ENCODE results near the gene DDX47. TPM values are rescaled to one million over a fixed set of nuclear protein-coding genes. Genes with fewer than 3 reads are reported as not detected.

Gene DDX47
- total RNA-seq, 3 donors from 2014 or later (not counting 1 experiment from before 2014, with no cell fraction given), result 98.9 to 120 (median 114) TPM

- intact Hi-C loops (cut with micrococcal nuclease), result no loop called here
- Mint-ChIP-seq H3K36me3 (peaks cover 4% of the 10 kb centered on the region), H3K27me3 (ENCODE audit: low read depth in 2 of 2) (no peaks in the 10 kb centered on the region), H3K9me3 (peaks cover 1 to 2% of the 10 kb centered on the region in 2 donors), H3K27ac (no peak overlapping the region), H3K4me1 (no peaks in the 10 kb centered on the region), H3K4me3 (no peak overlapping the region)
- 76% methylated on average over 3 of the region's 3 CpGs for WGBS (ENCODE audit: insufficient coverage)
- Histone ChIP-seq H3K27me3 (ENCODE audit: control insufficient read depth, insufficient read depth, low read length) (no peaks in the 10 kb centered on the region), H3K4me3 (ENCODE audit: low read length) (no peak overlapping the region), H3K27ac (ENCODE audit: low read length) (no peak overlapping the region), H3K36me3 (ENCODE audit: control insufficient read depth, insufficient read depth, low read length) (no peaks in the 10 kb centered on the region), H3K4me1 (ENCODE audit: control insufficient read depth, insufficient read depth, low read length) (no peaks in the 10 kb centered on the region), H3K9me3 (ENCODE audit: control insufficient read depth, insufficient read depth, low read length) (peaks cover 4% of the 10 kb centered on the region)
- ATAC-seq (no peak), DNase-seq (no peak)
- TF ChIP-seq, protein P1, sequence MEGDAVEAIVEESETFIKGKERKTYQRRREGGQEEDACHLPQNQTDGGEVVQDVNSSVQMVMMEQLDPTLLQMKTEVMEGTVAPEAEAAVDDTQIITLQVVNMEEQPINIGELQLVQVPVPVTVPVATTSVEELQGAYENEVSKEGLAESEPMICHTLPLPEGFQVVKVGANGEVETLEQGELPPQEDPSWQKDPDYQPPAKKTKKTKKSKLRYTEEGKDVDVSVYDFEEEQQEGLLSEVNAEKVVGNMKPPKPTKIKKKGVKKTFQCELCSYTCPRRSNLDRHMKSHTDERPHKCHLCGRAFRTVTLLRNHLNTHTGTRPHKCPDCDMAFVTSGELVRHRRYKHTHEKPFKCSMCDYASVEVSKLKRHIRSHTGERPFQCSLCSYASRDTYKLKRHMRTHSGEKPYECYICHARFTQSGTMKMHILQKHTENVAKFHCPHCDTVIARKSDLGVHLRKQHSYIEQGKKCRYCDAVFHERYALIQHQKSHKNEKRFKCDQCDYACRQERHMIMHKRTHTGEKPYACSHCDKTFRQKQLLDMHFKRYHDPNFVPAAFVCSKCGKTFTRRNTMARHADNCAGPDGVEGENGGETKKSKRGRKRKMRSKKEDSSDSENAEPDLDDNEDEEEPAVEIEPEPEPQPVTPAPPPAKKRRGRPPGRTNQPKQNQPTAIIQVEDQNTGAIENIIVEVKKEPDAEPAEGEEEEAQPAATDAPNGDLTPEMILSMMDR (IDR thresholded peaks at IDR 0.05), result no peak
Observed at GRCh38 chr12:12774791-12775190, 38.4 kb upstream of the DDX47 start.

DNA sequence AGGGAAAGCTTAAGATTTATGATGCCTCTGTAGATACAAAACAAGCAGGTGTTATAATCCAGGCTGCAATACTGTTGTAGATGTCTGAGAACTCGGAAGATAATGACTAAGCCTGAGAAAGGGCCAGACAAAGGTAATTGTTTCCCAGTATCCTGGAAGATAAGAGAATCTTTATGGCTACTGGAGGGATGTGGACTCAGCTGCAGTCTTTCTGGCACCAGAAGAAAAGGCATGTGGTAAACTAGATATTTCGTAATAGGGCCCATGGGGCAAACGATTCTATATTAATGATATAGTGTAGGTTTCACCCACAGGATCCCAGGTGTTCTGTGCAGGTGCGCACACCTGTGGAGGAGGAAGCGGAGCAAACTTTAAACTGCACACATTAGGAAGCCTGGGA is 36.9 kb upstream of the DDX47 start:
- TF ChIP-seq, protein P1 (IDR thresholded peaks at IDR 0.05), result no peak
- Histone ChIP-seq H3K27ac (ENCODE audit: low read length) (no peak overlapping the region), H3K4me3 (ENCODE audit: low read length) (no peak overlapping the region), H3K9me3 (ENCODE audit: control insufficient read depth, insufficient read depth, low read length) (no peaks in the 10 kb centered on the region), H3K27me3 (ENCODE audit: control insufficient read depth, insufficient read depth, low read length) (no peaks in the 10 kb centered on the region), H3K4me1 (ENCODE audit: control insufficient read depth, insufficient read depth, low read length) (no peaks in the 10 kb centered on the region), H3K36me3 (ENCODE audit: control insufficient read depth, insufficient read depth, low read length) (no peaks in the 10 kb centered on the region)
- H3K4me1 Mint-ChIP-seq, result no peaks in the 10 kb centered on the region
- no peaks in the 10 kb centered on the region for H3K27me3 Mint-ChIP-seq (ENCODE audit: low read depth in 2 of 2)
- no peaks in the 10 kb centered on the region for H3K36me3 Mint-ChIP-seq
- DNase-seq, result no peak
- intact Hi-C loops (cut with micrococcal nuclease), result no loop called here
- H3K9me3 Mint-ChIP-seq, result no peaks in the 10 kb centered on the region
- ATAC-seq, result no peak
- no peak overlapping the region for H3K4me3 Mint-ChIP-seq
- no peak overlapping the region for H3K27ac Mint-ChIP-seq
- 75% methylated on average over 5 of the region's 5 CpGs for WGBS (ENCODE audit: insufficient coverage)

GRCh38 chr12:12777092-12777491 is 36.1 kb upstream of the DDX47 start:
- Mint-ChIP-seq H3K27me3 (ENCODE audit: low read depth in 2 of 2) (no peaks in the 10 kb centered on the region), H3K27ac (no peak overlapping the region), H3K4me1 (no peaks in the 10 kb centered on the region), H3K9me3 (no peaks in the 10 kb centered on the region), H3K4me3 (no peak overlapping the region), H3K36me3 (no peaks in the 10 kb centered on the region)
- Histone ChIP-seq H3K9me3 (ENCODE audit: control insufficient read depth, insufficient read depth, low read length) (no peaks in the 10 kb centered on the region), H3K4me3 (ENCODE audit: low read length) (no peak overlapping the region), H3K36me3 (ENCODE audit: control insufficient read depth, insufficient read depth, low read length) (no peaks in the 10 kb centered on the region), H3K27ac (ENCODE audit: low read length) (no peak overlapping the region), H3K4me1 (ENCODE audit: control insufficient read depth, insufficient read depth, low read length) (no peaks in the 10 kb centered on the region), H3K27me3 (ENCODE audit: control insufficient read depth, insufficient read depth, low read length) (no peaks in the 10 kb centered on the region)
- DNase-seq (no peak), ATAC-seq (no peak)
- intact Hi-C loops (cut with micrococcal nuclease), result no loop called here
- TF ChIP-seq, protein P1 (IDR thresholded peaks at IDR 0.05), result no peak
- WGBS (ENCODE audit: insufficient coverage), result 75% methylated on average over 1 of the region's 3 CpGs

GRCh38 chr12:12779007-12779406 is 34.1 kb upstream of the DDX47 start:
- no peak for DNase-seq

More at GRCh38 chr12:12779007-12779406, 34.1 kb upstream of the DDX47 start:
- intact Hi-C loops (cut with micrococcal nuclease), result no loop called here
- Mint-ChIP-seq H3K4me3 (no peak overlapping the region), H3K27me3 (ENCODE audit: low read depth in 2 of 2) (no peaks in the 10 kb centered on the region), H3K27ac (no peak overlapping the region), H3K4me1 (no peaks in the 10 kb centered on the region), H3K9me3 (no peaks in the 10 kb centered on the region), H3K36me3 (no peaks in the 10 kb centered on the region)
- Histone ChIP-seq H3K4me1 (ENCODE audit: control insufficient read depth, insufficient read depth, low read length) (no peaks in the 10 kb centered on the region), H3K36me3 (ENCODE audit: control insufficient read depth, insufficient read depth, low read length) (no peaks in the 10 kb centered on the region), H3K27me3 (ENCODE audit: control insufficient read depth, insufficient read depth, low read length) (no peaks in the 10 kb centered on the region), H3K27ac (ENCODE audit: low read length) (no peak overlapping the region), H3K9me3 (ENCODE audit: control insufficient read depth, insufficient read depth, low read length) (no peaks in the 10 kb centered on the region), H3K4me3 (ENCODE audit: low read length) (no peak overlapping the region)
- TF ChIP-seq, protein P1 (IDR thresholded peaks at IDR 0.05), result no peak
- ATAC-seq, result no peak
- 94% methylated on average over 2 of the region's 2 CpGs for WGBS (ENCODE audit: insufficient coverage)

Data from natural killer cell (primary cell).